ENCODE results near the gene MAN2B2. TPM values are rescaled to one million over a fixed set of nuclear protein-coding genes. Genes with fewer than 3 reads are reported as not detected.

The MAN2B2 gene
- total and polyA plus RNA-seq, 2 of the 4 experiments (the other 2 are of a cell fraction), result 13.4 to 34.1 TPM

DNA sequence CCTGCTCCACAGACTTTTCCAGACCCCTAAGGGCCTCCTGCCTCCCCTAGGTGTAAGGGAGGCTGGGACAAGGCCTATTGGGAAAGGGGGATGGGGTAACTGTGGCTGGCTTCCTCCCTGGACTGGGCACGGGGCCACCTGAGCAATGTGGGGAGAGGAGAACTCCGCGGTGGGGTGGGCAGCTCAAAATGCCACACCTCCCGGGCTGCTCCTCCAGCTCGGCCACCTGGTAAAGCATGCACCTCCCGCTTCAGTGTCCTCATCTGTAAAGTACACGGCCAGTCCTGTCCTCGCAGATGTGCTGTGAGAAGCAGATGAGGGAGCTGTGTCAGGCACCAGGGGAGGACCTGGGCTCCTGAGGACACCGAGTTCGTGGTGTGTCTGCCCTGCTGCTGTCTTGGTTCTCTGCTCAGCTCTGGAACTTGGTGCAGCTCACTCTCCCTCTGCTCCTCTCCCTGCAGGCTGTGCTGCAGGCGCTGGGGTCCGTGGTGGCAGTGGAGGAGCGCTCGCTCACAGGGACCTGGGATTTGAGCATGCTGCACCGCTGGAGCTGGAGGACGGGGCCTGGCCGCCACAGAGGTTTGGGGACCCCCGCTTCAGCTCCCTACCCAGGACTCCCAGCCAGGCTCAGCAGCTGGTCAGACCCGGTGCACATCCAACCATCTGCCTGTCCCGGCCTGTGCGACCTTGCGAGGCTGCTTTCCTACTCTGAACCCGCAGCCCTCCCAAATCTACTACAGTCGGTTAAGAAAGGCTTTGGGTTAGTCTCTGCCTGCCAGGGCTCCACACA, 44.7 kb downstream of the MAN2B2 start:
- H4K20me1 ChIP-seq (ENCODE audit: insufficient read depth, low read length), result no peaks in the 10 kb centered on the region
- H3K9me1 ChIP-seq (ENCODE audit: insufficient read depth, low read length), result no peaks in the 10 kb centered on the region; the same call in 1 of the 2 replicates

More for the DNA sequence above, 44.7 kb downstream of the MAN2B2 start:
- Histone ChIP-seq H3K4me1 (ENCODE audit: control insufficient read depth, insufficient read depth, low read length) (no peaks in the 10 kb centered on the region), H3K23ac (ENCODE audit: low read depth, low read length) (no peak overlapping the region), H3K18ac (ENCODE audit: low read depth, low read length) (no peak overlapping the region), H2BK5ac (ENCODE audit: low read depth, low read length, poor library complexity, severe bottlenecking) (no peak overlapping the region), H3K56ac (ENCODE audit: extremely low read depth, insufficient read depth, low read length) (no peak overlapping the region), H2AFZ (replicated peaks; ENCODE audit: low read length, poor library complexity) (peak overlapping the region; percentile 23), H2AK9ac (replicated peaks; ENCODE audit: low read depth, low read length, poor library complexity) (no peak overlapping the region), H2BK20ac (ENCODE audit: low read depth, low read length) (no peak overlapping the region), H3K9ac (ENCODE audit: low read depth, low read length) (no peak overlapping the region), H3K4me3 (ENCODE audit: insufficient read depth, low read depth, low read length) (no peak overlapping the region), H2AK5ac (ENCODE audit: low read depth, low read length) (no peak overlapping the region), H4K8ac (ENCODE audit: low read depth in 2 of 2, low read length in 2 of 2) (no peak overlapping the region), H3K27me3 (ENCODE audit: control insufficient read depth, insufficient read depth, low read length) (no peaks in the 10 kb centered on the region), H3K36me3 (ENCODE audit: control insufficient read depth, insufficient read depth, low read length) (peaks cover 37% of the 10 kb centered on the region), H3K9me3 (ENCODE audit: control insufficient read depth, insufficient read depth, low read length) (no peaks in the 10 kb centered on the region), H3K4me2 (ENCODE audit: low read depth, low read length) (no peak overlapping the region), H4K5ac (ENCODE audit: low read depth, low read length) (no peak overlapping the region), H3K4ac (ENCODE audit: low read depth, low read length) (no peak overlapping the region), H2BK15ac (ENCODE audit: low read depth, low read length) (no peak overlapping the region), H3K79me1 (ENCODE audit: low read depth in 1 of 2, low read length in 2 of 2) (no peaks in the 10 kb centered on the region), H2BK120ac (ENCODE audit: low read depth, low read length) (no peak overlapping the region), H3K14ac (replicated peaks; ENCODE audit: low read depth, low read length) (no peak overlapping the region), H3K27ac (ENCODE audit: insufficient read depth, low read length) (no peak overlapping the region), H4K91ac (ENCODE audit: insufficient read depth, low read depth, low read length) (no peak overlapping the region)
- 95% methylated on average over 6 of the region's 24 CpGs; no CpG with 5 or more reads in 1 of the 2 experiments for WGBS, 2 experiments (ENCODE audit: extremely low coverage in 2 of 2, insufficient read length in 1 of 2)
- dilution Hi-C loops (cut with HindIII; ENCODE audit: low sequenced_read_pairs, unreplicated experiment) (no loop called here), in situ Hi-C loops (cut with MboI; ENCODE audit: low sequenced_read_pairs) (no loop called here), intact Hi-C loops (cut with micrococcal nuclease) (no loop called here)
- CTCF ChIA-PET, result no interaction called here
- DNase-seq (no peak), ATAC-seq (ENCODE audit: low read depth) (no peak)
- POLR2A ChIA-PET (ENCODE audit: unreplicated experiment), result no interaction called here
- TF ChIP-seq NFE2L2 (IDR thresholded peaks at IDR 0.05; ENCODE audit: low read depth, low read length) (no peak), RFX5 (IDR thresholded peaks at IDR 0.05; ENCODE audit: low read depth, low read length) (no peak)
- no TSS peak for BruUV-seq (replicated peaks)

All from IMR-90 (cell line).